ENCODE measurements around the gene CBFA2T3. TPM values are rescaled to one million over a fixed set of nuclear protein-coding genes. Genes with fewer than 3 reads are reported as not detected.

The CBFA2T3 gene
- total RNA-seq, 4 donors from 2014 or later: 0.95 to 7.3 (median 3.3) TPM

DNA sequence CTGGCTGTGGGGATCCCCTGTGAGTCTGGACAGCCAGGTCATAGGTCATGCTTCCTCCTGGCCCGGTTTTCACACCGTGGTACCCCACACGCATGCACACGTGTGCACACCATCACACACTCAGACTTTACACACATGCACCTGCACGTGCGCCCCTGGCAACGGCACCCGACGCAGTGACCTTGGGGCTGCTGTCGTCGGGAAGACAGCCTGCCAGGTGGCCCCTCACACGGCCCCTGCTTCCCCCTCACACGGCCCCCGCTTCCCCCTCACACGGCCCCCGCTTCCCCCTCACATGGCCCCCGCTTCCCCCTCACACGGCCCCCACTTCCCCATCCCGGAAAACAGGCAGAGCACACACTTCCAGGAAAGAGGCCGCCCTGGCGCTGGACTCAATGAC lies 45.1 kb downstream of the CBFA2T3 start:
- peaks cover 6 to 8% of the 10 kb centered on the region in 2 donors for H3K4me1 ChIP-seq
- DNase-seq (no peak), ATAC-seq (no peak)
- in situ Hi-C loops (cut with MboI; ENCODE audit: low sequenced_read_pairs in 4 of 4) (no loop called here), intact Hi-C loops (cut with DNase I; ENCODE audit: low total_unique reads) (no loop called here)
- TF ChIP-seq, protein P1, sequence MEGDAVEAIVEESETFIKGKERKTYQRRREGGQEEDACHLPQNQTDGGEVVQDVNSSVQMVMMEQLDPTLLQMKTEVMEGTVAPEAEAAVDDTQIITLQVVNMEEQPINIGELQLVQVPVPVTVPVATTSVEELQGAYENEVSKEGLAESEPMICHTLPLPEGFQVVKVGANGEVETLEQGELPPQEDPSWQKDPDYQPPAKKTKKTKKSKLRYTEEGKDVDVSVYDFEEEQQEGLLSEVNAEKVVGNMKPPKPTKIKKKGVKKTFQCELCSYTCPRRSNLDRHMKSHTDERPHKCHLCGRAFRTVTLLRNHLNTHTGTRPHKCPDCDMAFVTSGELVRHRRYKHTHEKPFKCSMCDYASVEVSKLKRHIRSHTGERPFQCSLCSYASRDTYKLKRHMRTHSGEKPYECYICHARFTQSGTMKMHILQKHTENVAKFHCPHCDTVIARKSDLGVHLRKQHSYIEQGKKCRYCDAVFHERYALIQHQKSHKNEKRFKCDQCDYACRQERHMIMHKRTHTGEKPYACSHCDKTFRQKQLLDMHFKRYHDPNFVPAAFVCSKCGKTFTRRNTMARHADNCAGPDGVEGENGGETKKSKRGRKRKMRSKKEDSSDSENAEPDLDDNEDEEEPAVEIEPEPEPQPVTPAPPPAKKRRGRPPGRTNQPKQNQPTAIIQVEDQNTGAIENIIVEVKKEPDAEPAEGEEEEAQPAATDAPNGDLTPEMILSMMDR (IDR thresholded peaks at IDR 0.05 in 4 of 5, conservative IDR thresholded peaks at IDR 0.05 in 1 of 5): no peak
- TF ChIP-seq POLR2A (IDR thresholded peaks at IDR 0.05): no peak
- no peak overlapping the region for H3K27ac ChIP-seq
- no peak overlapping the region for H3K4me3 ChIP-seq
- no peaks in the 10 kb centered on the region for H3K27me3 ChIP-seq
- H3K9me3 ChIP-seq: no peaks in the 10 kb centered on the region
- H3K36me3 ChIP-seq: no peaks in the 10 kb centered on the region

DNA sequence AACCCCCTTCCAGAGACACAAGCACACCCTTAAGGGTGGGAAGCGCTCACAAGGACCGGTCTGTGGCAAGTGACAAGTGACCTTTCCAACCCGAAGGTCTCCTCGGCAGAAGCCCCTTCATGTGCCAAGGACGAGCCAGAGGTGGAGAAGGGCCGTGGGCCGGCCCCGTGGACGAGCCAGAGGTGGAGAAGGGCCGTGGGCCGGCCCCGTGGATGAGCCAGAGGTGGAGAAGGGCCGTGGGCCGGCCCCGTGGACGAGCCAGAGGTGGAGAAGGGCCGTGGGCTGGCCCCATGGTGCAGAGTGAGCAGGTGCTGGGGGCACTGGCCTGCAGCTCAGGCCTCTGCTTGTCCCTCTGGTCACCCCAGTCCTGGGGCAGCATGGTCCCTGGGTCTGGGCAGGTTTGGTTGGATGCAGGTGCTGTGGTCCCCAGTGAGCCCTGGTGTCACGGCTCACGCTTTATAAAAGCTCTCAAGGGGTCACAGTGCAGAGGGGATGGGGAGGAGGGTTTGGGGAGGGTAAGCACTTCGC lies 45.6 kb downstream of the CBFA2T3 start:
- intact Hi-C loops (cut with DNase I; ENCODE audit: low total_unique reads) (no loop called here), in situ Hi-C loops (cut with MboI; ENCODE audit: low sequenced_read_pairs in 4 of 4) (no loop called here)
- H3K4me1 ChIP-seq: peaks cover 6 to 8% of the 10 kb centered on the region in 2 donors
- no peaks in the 10 kb centered on the region for H3K9me3 ChIP-seq
- H3K27ac ChIP-seq: no peak overlapping the region
- TF ChIP-seq, protein P1 (IDR thresholded peaks at IDR 0.05 in 4 of 5, conservative IDR thresholded peaks at IDR 0.05 in 1 of 5): no peak
- TF ChIP-seq POLR2A (IDR thresholded peaks at IDR 0.05): no peak
- H3K4me3 ChIP-seq: no peak overlapping the region
- no peaks in the 10 kb centered on the region for H3K27me3 ChIP-seq
- no peak for DNase-seq
- H3K36me3 ChIP-seq: no peaks in the 10 kb centered on the region
- ATAC-seq: no peak

DNA sequence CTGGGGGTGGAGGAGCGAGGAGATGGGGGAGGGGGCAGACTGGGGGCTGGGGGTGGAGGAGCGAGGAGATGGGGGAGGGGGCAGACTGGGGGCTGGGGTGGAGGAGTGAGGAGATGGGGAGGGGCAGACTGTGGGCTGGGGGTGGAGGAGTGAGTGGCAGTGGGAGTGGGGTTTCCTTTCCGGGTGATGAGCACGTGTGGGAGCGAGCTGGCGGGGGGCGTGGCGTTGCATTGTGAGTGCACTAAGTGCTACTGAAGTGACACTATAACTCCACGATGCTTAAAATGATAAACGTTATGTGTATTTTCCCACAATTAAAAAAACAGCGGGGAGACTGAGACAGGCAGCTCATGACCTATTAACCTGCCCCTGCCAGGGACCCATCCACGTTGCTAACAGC lies 46.3 kb downstream of the CBFA2T3 start:
- H3K27ac ChIP-seq: no peak overlapping the region
- no peaks in the 10 kb centered on the region for H3K36me3 ChIP-seq
- in situ Hi-C loops (cut with MboI; ENCODE audit: low sequenced_read_pairs in 4 of 4) (no loop called here), intact Hi-C loops (cut with DNase I; ENCODE audit: low total_unique reads) (no loop called here)
- no peaks in the 10 kb centered on the region for H3K9me3 ChIP-seq
- ATAC-seq: no peak
- no peak overlapping the region for H3K4me3 ChIP-seq
- no peak for DNase-seq
- TF ChIP-seq, protein P1 (IDR thresholded peaks at IDR 0.05 in 4 of 5, conservative IDR thresholded peaks at IDR 0.05 in 1 of 5): no peak
- TF ChIP-seq POLR2A (IDR thresholded peaks at IDR 0.05): no peak
- no peaks in the 10 kb centered on the region for H3K27me3 ChIP-seq
- H3K4me1 ChIP-seq: peaks cover under 1 to 7% of the 10 kb centered on the region in 2 donors

DNA sequence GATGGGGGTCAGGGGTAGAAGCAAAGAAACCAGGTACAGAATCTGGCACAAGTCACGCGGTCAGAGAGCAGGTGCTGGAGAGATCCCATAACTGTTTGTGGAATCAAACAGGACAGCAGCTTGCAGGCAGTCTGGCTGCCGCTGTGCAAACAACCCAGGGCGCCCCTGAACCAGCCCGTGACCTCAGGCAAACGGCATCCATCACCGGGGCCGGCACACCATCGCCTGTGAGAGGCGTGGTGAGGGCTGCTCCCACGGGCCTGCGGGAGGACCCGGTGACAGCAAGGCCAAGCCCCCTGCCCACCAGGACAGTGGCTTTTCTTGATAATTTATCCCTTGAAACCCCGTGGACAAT lies 47.9 kb downstream of the CBFA2T3 start:
- H3K4me3 ChIP-seq: no peak overlapping the region
- ATAC-seq (no peak), DNase-seq (no peak)
- H3K27me3 ChIP-seq: no peaks in the 10 kb centered on the region
- peaks cover 11 to 16% of the 10 kb centered on the region in 2 donors for H3K4me1 ChIP-seq
- intact Hi-C loops (cut with DNase I; ENCODE audit: low total_unique reads) (no loop called here), in situ Hi-C loops (cut with MboI; ENCODE audit: low sequenced_read_pairs in 4 of 4) (no loop called here)
- no peaks in the 10 kb centered on the region for H3K36me3 ChIP-seq
- no peak overlapping the region for H3K27ac ChIP-seq
- H3K9me3 ChIP-seq: no peaks in the 10 kb centered on the region
- TF ChIP-seq, protein P1 (IDR thresholded peaks at IDR 0.05 in 4 of 5, conservative IDR thresholded peaks at IDR 0.05 in 1 of 5): no peak
- no peak for TF ChIP-seq POLR2A (IDR thresholded peaks at IDR 0.05)
